ENCODE results near the gene COL23A1.
"Not testable (repeated sequence)": the region's sequence is repeated elsewhere in the genome, so short reads cannot be mapped to it uniquely, and the experiment has no call there.

COL23A1 gene

DNA sequence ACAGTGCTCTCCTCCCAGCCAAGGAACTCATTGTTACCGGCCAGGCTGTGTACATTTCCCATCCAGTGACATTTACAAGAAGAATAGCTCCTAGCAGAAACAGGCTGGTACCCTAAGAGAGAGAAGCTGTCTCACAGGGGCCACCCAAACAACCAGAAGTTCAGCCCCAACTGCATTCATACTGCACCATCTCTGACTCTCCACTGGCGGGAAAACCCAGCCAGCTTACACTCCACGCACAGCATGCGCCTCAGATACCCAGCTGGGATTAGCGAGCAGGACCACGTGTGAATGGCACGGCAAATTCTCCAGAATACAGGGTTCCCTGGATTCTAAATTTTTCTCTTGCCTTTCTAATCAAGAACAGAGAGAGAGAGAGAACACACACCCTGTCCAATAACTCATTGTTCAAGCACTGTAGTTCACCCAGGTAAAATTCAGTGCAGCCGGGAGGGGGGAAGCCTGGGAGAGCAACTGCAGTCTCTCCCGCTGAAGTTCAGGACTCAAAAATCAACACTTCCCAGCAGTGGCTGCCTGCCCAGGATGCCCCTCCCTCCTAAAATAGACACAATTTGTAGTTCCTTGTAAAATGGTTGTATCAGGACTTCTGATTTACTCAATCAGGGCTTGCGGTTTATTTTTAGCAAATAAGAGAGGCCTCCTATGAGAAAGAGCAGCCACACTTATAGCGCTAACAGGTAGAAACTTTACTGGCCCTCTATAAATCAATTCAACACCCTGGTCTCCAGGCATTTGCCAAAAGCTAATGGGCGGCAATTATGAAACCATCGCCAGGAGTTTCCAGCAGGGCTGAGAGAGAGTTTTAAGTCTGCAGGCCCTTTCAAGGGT, 2.2 kb downstream of the COL23A1 start:
- DNase-seq: no peak

DNA sequence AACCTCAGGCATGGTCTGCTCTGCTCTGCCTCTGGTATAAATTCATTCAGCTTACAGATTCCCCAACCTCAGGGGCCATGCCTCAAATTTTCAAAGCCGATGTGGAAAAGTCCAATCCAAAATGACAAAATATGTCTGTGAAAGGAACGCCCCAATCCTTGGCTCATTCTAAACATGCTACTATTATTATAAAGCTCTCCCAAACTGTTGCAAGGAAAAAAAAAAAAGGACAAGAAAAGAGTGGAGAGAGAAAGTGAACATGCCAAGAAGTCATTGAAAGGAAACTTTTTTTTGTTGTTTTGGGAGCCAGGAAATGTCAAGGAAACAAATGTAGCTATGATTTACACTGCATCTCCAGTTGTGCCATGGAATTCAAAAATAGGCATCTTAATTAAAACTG, 3.8 kb downstream of the COL23A1 start:
- DNase-seq: no peak

DNA sequence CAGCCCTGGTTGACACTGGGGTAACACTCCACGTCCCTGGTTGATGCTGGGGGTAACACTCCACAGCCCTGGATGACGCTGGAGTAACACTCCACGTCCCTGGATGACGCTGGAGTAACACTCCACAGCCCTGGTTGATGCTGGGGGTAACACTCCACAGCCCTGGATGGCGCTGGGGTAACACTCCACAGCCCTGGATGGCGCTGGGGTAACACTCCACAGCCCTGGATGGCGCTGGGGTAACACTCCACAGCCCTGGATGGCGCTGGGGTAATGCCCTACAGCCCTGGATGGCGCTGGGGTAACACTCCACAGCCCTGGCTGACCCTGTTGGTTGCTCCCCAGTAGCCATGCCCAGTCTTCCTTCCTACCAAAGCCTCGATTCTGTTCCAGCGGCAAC, 4.8 kb downstream of the COL23A1 start:
- not testable (repeated sequence) for DNase-seq

DNA sequence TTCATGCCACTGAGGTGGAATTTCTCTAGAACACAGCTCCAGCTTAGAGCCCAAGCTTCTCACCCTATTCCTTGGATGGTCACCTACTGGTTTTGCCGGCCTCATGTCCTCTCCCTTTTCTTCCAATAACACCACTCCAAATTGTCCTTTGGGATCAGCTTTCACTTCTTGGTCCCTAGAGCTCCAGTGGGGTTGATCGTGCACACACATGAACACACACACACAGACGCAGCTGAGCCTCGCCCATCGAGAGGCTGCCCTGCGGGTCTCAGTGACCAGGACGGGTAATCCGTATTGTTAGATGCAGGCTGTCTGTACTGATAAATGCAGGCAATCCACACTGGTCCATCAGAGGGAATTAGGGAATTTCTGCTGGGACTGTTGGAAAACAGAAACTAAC, 6.9 kb downstream of the COL23A1 start:
- no peak for DNase-seq

DNA sequence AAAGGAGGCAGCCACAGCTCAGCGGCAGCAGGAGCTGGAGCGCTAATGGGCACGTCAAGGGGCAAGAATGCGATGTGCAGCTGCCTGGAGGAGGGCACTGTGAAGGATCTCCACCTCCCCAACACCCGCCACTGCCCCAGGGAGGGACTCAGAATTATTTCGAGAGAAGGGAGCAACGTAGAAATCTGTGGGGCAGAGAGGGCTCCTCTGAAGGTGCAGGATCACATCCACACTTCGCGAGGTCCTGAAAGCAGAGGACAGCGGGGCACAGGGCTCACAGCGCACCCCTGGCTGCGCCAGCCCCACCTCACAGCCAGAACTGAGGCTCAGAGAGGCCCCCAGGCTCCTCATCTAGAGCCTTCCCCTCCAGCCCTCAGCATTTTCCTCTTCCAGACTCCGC, 7.9 kb downstream of the COL23A1 start:
- DNase-seq: no peak

DNA sequence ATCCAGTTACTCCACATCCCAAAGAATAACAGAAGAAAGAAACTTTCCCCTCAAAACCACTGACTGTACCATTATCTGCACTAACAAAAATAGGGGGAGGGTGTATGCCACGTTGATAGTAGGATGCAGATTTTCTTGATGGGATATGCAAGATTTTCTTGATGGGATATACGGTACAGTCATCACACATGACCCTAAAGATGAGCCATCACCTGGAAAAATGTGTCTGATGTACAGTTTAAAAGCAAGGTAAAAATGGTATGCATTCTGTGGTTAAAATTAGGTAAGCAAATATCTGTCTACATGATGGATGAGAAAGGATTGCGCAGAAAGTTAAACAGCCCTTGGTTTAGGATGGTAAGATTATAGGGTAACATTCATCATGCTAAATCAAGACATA, 8.6 kb downstream of the COL23A1 start:
- DNase-seq: no peak

GRCh38 chr5:178580271-178580955, 9.8 kb downstream of the COL23A1 start:
- no peak for DNase-seq

DNA sequence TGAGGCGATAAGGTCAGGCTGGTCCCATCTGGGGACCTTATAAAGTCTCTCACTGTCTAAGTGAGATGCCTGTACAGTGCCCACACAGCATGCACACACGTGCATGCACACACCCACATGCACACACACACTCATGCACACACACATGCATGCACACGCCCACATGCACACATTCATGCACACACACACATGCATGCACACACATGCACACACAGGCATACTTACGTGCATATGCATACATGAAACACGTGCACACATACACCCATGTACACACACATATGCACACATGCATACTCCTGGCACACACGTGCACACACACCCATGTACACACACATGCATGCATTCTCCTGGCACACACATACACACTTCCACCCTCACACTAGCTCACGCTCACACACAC, 12.2 kb downstream of the COL23A1 start:
- DNase-seq: no peak

GRCh38 chr5:178577376-178577839, 12.8 kb downstream of the COL23A1 start:
- no peak for DNase-seq

DNA sequence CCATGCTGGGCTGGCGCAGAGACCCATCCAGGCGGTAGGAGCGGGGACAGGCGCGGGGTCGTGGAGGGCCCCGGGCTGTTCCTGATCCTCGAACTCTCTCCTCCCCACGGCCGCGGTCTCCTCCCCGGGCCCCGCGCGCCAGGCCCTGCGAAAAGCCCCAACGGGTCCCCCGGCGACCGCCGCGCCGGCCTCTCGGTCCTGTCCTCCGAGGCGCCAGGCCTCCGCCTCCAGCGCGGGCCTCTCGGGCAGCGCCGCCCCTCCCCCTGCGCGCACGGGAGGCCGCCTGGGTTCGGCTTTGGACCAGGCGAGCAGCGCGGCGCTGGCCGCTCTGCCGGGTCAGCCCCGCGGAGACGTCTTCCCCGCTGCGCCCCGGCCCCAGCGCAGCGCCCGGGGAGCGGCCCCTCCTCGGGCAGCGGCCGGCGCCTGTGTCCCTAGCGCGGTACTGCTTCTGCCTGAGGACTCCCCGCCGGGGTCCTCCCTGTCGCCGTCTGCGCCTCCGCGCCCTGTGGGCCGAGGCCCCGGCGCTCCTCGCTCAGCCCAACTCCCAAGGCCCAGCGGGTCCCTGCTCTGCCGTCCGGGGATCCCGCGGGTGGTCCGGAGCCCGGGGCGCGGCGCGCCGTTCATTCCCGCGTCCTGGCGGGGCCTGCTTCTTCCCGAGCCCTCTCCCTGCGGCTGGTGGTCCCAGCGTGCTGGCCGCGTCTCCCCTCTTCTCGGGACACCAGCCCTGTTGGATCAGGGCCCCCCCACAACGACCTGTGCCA, 13.4 kb downstream of the COL23A1 start:
- DNase-seq: no peak

- no peak for DNase-seq
Measured at GRCh38 chr5:178573216-178573615, 17.0 kb downstream of the COL23A1 start.

DNA sequence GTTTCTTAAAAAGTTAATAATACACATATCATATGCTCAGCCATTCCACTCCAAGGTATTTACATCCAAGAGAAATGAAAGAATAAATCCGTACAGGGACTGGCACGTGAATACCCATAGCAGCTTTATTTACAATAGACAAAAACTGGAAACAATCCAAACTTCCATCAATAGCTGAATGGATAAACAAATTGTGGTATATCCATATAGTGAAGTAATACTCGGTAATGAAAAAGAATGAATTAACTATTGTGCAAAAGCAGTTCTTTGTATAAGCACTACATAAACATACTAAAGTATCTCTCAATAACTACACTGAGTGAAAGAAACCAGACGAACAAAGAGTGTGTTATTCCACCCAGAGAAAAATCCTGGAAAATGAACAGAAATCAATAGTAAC, 17.6 kb downstream of the COL23A1 start:
- DNase-seq: no peak

- DNase-seq: no peak
Measured at GRCh38 chr5:178569485-178569884, 20.7 kb downstream of the COL23A1 start.

GRCh38 chr5:178564811-178565550, 25.2 kb downstream of the COL23A1 start:
- no peak for DNase-seq

- no peak for DNase-seq
Measured at GRCh38 chr5:178564397-178564796, 25.8 kb downstream of the COL23A1 start.

- DNase-seq: no peak
Measured at GRCh38 chr5:178563621-178564020, 26.6 kb downstream of the COL23A1 start.

DNA sequence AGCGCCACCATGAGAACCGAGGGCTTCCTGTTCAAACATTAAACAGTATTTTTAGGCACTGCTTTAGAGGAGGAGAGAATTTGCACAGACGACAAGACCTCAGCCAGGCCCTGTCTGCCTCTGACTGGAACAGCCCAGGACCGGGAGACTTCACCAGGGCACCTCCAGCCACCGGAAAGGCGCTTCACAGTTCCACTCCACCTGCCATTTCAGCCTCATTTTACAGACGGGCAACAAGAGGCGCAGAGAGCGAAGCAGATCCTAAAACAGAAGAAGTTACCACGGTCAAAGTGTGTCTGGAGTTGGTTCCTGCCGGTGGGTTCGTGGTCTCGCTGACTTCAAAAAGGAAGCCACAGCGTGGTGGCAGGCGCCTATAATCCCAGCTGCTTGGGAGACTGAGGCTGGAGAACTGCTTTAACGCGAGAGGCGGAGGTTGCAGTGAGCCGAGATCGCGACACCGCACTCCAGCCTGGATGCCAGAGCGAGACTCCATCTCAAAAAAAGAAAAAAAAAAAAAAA, 28.4 kb downstream of the COL23A1 start:
- no peak for DNase-seq

- DNase-seq: no peak
Measured at GRCh38 chr5:178560911-178561310, 29.3 kb downstream of the COL23A1 start.

GRCh38 chr5:178557416-178557815, 32.8 kb downstream of the COL23A1 start:
- DNase-seq: no peak

DNA sequence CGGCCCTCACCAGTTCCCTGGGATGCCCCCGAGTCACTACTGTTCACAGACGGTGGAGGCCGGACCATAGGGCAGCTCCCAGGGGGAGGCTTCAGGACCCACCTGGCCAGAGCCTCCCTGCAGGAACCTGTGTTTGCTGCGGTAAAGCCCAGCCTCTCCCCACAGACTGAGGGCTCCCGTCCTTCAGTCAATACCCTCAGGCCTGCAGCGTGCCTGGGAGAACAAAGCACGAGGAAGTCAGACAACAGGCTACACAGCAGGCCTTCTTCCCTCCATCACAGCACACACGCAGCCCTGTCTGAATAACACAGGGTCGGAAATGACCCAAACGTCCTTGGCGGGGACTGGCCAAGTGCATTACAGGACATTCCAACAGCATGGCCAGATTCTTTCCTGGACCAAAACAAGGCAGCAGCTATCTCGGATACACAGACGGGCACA, 34.4 kb downstream of the COL23A1 start:
- no peak for DNase-seq

- no peak for DNase-seq
Measured at GRCh38 chr5:178555005-178555404, 35.2 kb downstream of the COL23A1 start.

DNA sequence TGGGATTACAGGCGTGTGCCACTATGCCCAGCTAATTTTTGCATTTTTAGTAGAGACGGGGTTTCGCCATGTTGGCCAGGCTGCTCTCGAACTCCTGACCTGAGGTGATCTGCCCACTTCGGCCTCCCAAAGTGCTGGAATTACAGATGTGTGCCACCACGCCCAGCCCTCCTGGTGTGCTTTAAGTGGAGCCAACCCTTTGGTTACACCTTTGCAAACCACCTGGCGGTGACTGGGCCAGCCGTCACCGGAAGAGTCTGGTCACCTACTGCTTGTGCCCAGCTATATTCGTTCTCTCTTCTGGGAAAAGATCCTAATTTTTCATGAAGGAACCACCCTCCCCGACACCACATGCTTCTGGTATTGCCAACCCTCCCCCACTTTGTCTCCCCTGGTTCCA, 35.9 kb downstream of the COL23A1 start:
- DNase-seq: no peak

DNA sequence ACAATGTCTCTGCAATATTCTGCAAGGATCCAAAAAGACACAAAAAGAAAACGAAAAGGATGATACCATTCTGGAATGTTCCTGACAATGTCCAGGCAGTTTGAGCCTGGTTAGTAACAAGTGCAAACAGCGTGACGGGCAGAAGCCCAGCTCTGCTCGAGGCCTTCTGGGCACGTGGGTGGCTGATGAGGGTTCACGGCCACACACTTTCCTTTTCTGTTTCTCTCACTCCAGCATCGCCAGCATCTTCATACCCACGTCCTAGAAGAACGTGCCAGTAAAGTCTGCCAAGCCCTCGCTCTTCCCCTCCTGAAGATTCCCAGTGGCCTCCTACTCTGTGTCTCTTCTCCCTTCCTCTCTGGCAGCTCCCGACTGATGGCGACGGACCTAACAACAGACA, 36.7 kb downstream of the COL23A1 start:
- DNase-seq: no peak
